HepG2 (cell line): ENCODE measurements around the gene SIGLEC10. TPM values are rescaled to one million over a fixed set of nuclear protein-coding genes. Genes with fewer than 3 reads are reported as not detected.
A peak's percentile ranks its signal among the peaks of the same experiment; 100 is the strongest.

Experiments used
- ATF6 ChIP-seq: sonication (generic); formaldehyde crosslinking; conservative IDR thresholded peaks from 2 replicates; pipeline ENCODE4 v1.4.0; 2020; ENCODE audit warnings: missing genetic modification reagents
- ELF1 ChIP-seq: sonication (generic); formaldehyde crosslinking; IDR thresholded peaks from 2 replicates; pipeline ENCODE4 v1.4.0; 2020; ENCODE audit warnings: missing genetic modification reagents
- ELF3 ChIP-seq: IDR thresholded peaks from 2 replicates; pipeline ENCODE4 v1.6.1; 2016; ENCODE audit warnings: missing genetic modification reagents, missing compliant biosample characterization
- HMG20B ChIP-seq: conservative IDR thresholded peaks from 2 replicates; pipeline ENCODE4 v1.6.1; 2016; ENCODE audit warnings: missing genetic modification reagents, missing compliant biosample characterization
- HNF4A ChIP-seq: sonication (generic); formaldehyde crosslinking; IDR thresholded peaks from 2 replicates; pipeline ENCODE4 v1.4.0; 2020; ENCODE audit warnings: missing genetic modification reagents
- NFKB2 ChIP-seq: sonication (generic); formaldehyde crosslinking; IDR thresholded peaks from 2 replicates; pipeline ENCODE4 v1.4.0; 2020; ENCODE audit warnings: missing genetic modification reagents, borderline replicate concordance
- POLR2AphosphoS2 ChIP-seq: IDR thresholded peaks from 2 replicates; pipeline ENCODE4 v1.6.1; 2011; ENCODE audit warnings: low read depth, low read length, improper control_type of control experiment
- RAD21 ChIP-seq: fragments of 450-650 bp; formaldehyde crosslinking; IDR thresholded peaks from 2 replicates; pipeline ENCODE4 v1.5.0; 2020; ENCODE audit warnings: mild to moderate bottlenecking
- TARDBP ChIP-seq: sonication (generic); formaldehyde crosslinking; IDR thresholded peaks from 2 replicates; pipeline ENCODE4 v1.8.0; 2022; ENCODE audit warnings: mild to moderate bottlenecking, missing genetic modification reagents
- ZBED4 ChIP-seq: sonication (generic); formaldehyde crosslinking; IDR thresholded peaks from 2 replicates; pipeline ENCODE4 v1.4.0; 2020; ENCODE audit warnings: missing genetic modification reagents, borderline replicate concordance
- ZBTB10 ChIP-seq: sonication (generic); formaldehyde crosslinking; IDR thresholded peaks from 2 replicates; pipeline ENCODE4 v1.4.0; 2020; ENCODE audit warnings: missing genetic modification reagents, borderline replicate concordance
- ZBTB20 ChIP-seq: sonication (generic); formaldehyde crosslinking; IDR thresholded peaks from 2 replicates; pipeline ENCODE4 v1.8.1; 2023; ENCODE audit warnings: missing genetic modification reagents, low read depth, mild to moderate bottlenecking, borderline replicate concordance
- ZNF138 ChIP-seq: sonication (generic); formaldehyde crosslinking; IDR thresholded peaks from 2 replicates; pipeline ENCODE4 v1.5.0; 2020; ENCODE audit warnings: mild to moderate bottlenecking, low read depth, missing genetic modification reagents
- ZNF234 ChIP-seq: sonication (generic); formaldehyde crosslinking; conservative IDR thresholded peaks from 2 replicates; pipeline ENCODE4 v1.5.1; 2020; ENCODE audit warnings: mild to moderate bottlenecking, missing genetic modification reagents
- ZNF24 ChIP-seq: fragments of 450-650 bp; IDR thresholded peaks from 2 replicates; pipeline ENCODE4 v1.6.1; 2017; ENCODE audit warnings: antibody characterized with exemption, mild to moderate bottlenecking
- ZNF260 ChIP-seq: sonication (generic); formaldehyde crosslinking; IDR thresholded peaks from 2 replicates; pipeline ENCODE4 v1.4.0; 2020; ENCODE audit warnings: missing genetic modification reagents, low read depth, mild to moderate bottlenecking, borderline replicate concordance
- ZNF274 ChIP-seq: sonication (generic); formaldehyde crosslinking; IDR thresholded peaks from 2 replicates; pipeline ENCODE4 v1.5.1; 2020; ENCODE audit warnings: mild to moderate bottlenecking, missing genetic modification reagents
- ZNF44 ChIP-seq: sonication (generic); formaldehyde crosslinking; IDR thresholded peaks from 2 replicates; pipeline ENCODE4 v1.5.1; 2020; ENCODE audit warnings: mild to moderate bottlenecking, missing genetic modification reagents
- ZNF451 ChIP-seq: sonication (generic); formaldehyde crosslinking; IDR thresholded peaks from 2 replicates; pipeline ENCODE4 v1.5.0; 2020; ENCODE audit warnings: mild to moderate bottlenecking, missing genetic modification reagents
- ZNF564 ChIP-seq: sonication (generic); formaldehyde crosslinking; IDR thresholded peaks from 2 replicates; pipeline ENCODE4 v1.8.1; 2023; ENCODE audit warnings: mild to moderate bottlenecking, missing genetic modification reagents
- polyA plus RNA-seq, 8 experiments: library from polyadenylated mRNA; depleted of rRNA in 3 of 8; stranded (reverse) in 7 of 8; unstranded in 1 of 8; fragments of >200 nt; fragmentation: Illumina TruSeq in 4 of 8; extraction: Trizol in 4 of 8; gene quantifications; 2 replicates each; pipeline versions ENCODE4 v1.2.1 to v1.2.3, GENCODE V29; 2011 to 2016; ENCODE audit warnings: low read depth in 4 of 8, missing spikeins in 1 of 8, mixed read lengths in 1 of 8; ENCODE audit not compliant: insufficient read depth in 1 of 8
- total RNA-seq, 5 experiments: library from RNA; depleted of rRNA; stranded (reverse); fragments of >200 nt; fragmentation: Illumina TruSeq; extraction: Trizol; gene quantifications; 2 replicates each; pipeline ENCODE4 v1.2.3, GENCODE V29; 2016; ENCODE audit warnings: low read depth in 1 of 5

SIGLEC10 gene
- total and polyA plus RNA-seq, 2 of the 13 experiments (the other 11 are each of a cell fraction or from before 2014, with no cell fraction given): not detected

- no peak for TF ChIP-seq ZBTB10 (CRISPR knock-in tag)
- TF ChIP-seq ZNF44 (CRISPR knock-in tag): no peak
- TF ChIP-seq ZNF564 (CRISPR knock-in tag): no peak
- no peak for TF ChIP-seq TARDBP (CRISPR knock-in tag)
- TF ChIP-seq ELF3: 0 out of 2 replicates have a peak, but pooled peaks have one; percentile 39
- peak; percentile 83 for TF ChIP-seq ELF1 (CRISPR knock-in tag)
- no peak for TF ChIP-seq ZNF260 (CRISPR knock-in tag)
- TF ChIP-seq ZNF451 (CRISPR knock-in tag): no peak
- TF ChIP-seq ZBED4 (CRISPR knock-in tag): no peak
- TF ChIP-seq NFKB2 (CRISPR knock-in tag): no peak
- no peak for TF ChIP-seq ATF6 (CRISPR knock-in tag)
- TF ChIP-seq ZNF24: no peak
- TF ChIP-seq POLR2AphosphoS2: no peak
- TF ChIP-seq ZNF274 (CRISPR knock-in tag): no peak
- TF ChIP-seq ZNF234 (CRISPR knock-in tag): no peak
- TF ChIP-seq HNF4A (CRISPR knock-in tag): peak; percentile 42; the same call in 1 of the 2 replicates
- no peak for TF ChIP-seq ZBTB20 (CRISPR knock-in tag)
- TF ChIP-seq RAD21: no peak
- TF ChIP-seq ZNF138 (CRISPR knock-in tag): no peak
- TF ChIP-seq HMG20B (CRISPR knock-in tag): no peak
Measured at GRCh38 chr19:51460164-51460992, 42.9 kb upstream of the SIGLEC10 start (continued).
